GM21390 (cell line): ENCODE results near the gene COL18A1.
"Not testable (repeated sequence)": the region's sequence is repeated elsewhere in the genome, so short reads cannot be mapped to it uniquely, and the experiment has no call there.

ENCODE experiments used
- ATAC-seq: cut with Tn5 transposase; IDR thresholded peaks from one replicate; pipeline ENCODE4 v1.9.1; 2021; ENCODE audit not compliant: unreplicated experiment

Gene COL18A1

GRCh38 chr21:45514311-45515021 is 109.5 kb downstream of the COL18A1 start:
- no peak for ATAC-seq

- ATAC-seq: no peak
Observed at GRCh38 chr21:45515241-45516061, 110.5 kb downstream of the COL18A1 start.

- no peak for ATAC-seq
Observed at GRCh38 chr21:45516071-45516670, 111.2 kb downstream of the COL18A1 start.

DNA sequence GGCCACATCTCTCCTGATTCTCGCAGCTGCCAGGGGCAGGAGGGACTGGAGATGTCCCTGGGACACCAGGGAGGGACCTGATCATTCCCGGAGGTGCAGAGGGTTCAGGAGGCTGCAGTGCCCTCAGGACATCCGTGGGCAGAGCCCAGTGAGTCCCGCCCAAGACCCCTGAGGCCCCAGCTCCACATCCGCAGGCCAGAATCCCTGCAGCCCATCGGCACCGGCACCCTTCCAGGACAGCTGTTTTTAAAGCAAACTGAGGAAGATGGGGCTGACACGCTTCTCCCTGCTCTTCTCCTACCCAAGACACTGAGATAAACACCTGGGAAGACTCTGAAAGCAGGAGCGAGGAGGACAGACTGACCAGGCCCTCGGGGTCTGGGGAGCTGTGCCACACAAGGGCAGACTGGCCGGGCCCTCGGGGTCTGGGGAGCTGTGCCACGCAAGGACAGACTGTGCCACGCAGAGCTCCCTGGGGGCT is 111.7 kb downstream of the COL18A1 start:
- no peak for ATAC-seq

GRCh38 chr21:45517249-45518065 is 112.5 kb downstream of the COL18A1 start:
- no peak for ATAC-seq

DNA sequence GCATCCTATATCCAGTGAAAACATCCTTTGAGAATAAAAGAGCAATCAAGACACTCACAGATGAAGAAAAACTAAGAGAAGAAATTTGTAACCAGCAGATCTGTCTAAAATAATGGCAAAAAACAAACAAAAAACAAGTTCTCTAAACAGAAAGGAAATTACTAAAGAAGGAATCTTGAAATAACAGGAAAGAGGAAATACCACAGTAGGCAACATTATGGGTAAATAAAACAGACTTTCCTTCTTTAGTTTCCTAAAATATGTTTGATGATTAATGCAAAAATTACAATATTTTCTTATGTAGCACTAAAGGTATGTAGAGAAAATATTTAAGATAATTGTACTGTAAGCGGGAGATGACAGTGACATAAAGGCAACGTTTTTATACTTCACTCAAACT is 113.8 kb downstream of the COL18A1 start:
- ATAC-seq: no peak

GRCh38 chr21:45519182-45519581 is 114.2 kb downstream of the COL18A1 start:
- ATAC-seq: no peak

DNA sequence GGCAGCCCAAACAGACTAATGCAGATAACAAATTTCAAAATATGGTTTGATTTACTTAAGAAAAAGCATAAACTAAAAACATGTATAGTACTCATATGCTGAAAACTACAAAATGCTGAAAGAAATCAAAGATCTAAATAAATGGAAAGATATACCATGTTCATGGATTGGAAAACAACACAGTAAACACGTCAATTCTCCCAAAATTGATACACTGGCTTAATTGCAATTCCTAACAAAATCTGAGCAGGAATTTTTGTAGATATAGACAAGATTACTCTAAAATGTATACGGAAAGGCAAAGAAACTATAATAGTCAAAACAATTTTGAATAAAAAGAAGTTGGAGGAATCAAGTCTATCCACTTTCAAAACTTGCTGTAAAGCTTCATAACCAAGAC is 116.3 kb downstream of the COL18A1 start:
- no peak for ATAC-seq

DNA sequence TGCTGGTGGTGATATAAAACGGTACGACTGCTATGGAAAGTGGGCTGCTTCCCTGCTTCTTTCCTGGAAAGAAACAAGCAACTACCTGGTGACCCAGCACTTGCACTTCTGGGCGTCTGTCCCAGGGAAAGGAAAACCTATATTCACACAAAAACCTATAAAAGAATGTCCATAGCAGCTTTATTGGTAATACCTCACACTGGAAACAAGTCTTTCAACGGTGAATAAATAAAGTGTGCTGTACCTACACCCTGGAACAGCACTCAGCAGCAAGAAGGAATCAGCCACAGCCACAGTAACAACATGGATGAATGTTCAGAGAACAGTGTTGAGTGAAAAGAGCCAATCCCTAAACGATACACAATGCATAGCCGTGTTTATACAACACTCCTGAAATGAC is 117.4 kb downstream of the COL18A1 start:
- no peak for ATAC-seq

DNA sequence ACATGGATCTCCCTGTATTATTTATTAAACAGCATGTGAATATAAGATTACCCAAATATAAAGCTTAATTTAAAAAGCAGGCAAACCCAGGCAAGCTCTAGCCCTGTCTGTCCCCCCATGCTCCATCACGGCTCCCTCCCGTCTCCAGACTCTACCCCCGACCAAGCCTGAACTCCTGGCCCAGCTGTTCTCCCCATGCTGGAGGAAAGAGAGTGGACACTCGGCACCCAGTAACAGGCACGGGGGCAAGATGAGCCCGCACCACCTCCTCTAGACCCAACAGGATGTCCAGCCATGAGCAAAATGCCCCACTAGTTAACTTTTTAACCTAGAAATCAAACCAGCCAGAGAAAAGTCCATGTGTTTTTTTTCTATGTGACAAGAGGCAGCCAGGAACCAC is 118.0 kb downstream of the COL18A1 start:
- no peak for ATAC-seq

DNA sequence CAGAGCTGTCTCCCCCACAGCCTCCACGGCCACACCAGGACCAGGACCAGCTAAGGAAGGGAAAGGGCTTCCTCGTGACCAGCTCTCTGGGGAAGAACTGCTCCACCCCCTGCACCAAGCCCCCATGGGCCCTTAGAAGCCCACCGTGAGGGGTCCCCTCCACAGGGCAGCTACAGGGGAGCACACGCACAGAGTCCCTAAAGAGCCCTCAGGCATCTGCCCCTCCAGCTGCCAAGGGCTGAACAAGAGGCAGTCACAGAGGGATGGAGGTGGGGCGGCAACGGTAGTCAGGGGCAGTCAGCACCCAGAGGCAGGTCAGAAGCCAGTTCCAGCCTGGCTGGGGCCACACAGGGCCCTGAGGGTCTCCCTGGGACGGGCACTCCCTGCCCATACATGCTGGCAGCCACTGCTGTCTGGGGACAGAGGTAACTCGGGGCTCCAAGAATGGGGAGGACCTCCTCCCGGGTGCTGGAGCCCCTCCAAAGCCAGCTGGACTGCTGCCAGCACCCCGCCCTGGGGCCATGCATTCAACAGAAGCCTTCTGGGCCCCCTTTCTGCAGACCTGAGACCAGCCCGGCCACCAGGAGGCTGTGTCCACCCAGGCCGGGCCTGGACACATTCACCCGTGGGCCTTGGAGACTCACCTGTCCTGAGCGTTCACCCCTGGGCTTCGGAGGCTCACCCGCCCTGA is 118.6 kb downstream of the COL18A1 start:
- ATAC-seq: no peak

GRCh38 chr21:45524756-45525152 is 119.8 kb downstream of the COL18A1 start:
- no peak for ATAC-seq

DNA sequence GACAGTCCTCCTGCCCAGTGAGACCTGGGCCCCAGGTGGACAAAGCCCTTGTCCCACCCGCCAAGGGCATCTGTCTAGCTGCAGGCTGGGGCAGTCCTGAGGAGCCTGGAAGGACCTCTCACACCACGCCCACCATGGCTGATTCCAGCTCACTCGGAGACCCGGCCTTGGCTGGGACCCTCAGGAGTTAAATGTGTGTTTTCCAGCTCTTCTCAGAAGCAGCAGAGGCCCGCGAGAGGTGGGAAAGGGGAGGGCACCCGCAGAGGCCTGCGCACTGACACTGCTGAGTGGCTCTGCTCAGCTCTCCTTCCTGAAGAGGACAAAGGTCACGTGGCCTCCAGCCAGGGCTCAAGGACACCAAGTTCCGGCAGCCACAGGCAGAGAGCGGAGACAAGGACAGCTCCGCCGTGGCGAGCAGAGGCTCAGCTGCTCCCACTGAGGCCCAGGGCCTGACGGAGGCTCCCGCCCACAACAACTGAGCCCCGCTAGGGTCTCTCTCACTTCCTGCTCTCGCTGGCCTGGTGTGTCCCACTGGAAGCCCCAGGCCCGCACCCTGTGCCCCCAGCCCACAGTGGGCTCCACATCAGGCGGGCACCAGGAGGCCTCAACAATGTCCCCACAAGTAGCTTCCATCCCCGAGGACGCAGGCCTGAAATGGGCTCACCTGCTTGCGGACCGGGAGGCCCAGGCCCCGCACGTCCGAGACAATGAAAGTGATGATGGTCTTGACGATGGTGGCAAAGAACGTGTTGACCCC is 120.4 kb downstream of the COL18A1 start:
- no peak for ATAC-seq

DNA sequence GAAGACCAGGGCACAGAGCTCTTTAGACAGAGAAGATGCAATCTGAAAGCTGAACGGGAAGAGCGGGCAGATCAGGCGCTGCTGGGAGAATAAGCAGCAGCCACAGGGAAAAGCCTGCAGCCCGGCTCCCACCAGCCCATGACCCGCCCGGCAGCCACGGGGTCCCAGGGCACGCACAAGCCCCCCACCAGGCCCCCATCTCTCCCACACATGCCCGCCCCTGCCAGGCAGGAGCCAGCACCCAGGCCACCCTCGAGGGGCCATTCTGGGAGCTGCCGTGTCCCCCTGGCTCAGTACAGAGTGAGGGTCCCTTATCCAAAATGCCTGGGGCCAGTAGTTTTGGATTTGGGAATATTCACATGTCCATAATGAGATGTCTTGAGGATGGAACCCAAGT is 120.9 kb downstream of the COL18A1 start:
- ATAC-seq: no peak

DNA sequence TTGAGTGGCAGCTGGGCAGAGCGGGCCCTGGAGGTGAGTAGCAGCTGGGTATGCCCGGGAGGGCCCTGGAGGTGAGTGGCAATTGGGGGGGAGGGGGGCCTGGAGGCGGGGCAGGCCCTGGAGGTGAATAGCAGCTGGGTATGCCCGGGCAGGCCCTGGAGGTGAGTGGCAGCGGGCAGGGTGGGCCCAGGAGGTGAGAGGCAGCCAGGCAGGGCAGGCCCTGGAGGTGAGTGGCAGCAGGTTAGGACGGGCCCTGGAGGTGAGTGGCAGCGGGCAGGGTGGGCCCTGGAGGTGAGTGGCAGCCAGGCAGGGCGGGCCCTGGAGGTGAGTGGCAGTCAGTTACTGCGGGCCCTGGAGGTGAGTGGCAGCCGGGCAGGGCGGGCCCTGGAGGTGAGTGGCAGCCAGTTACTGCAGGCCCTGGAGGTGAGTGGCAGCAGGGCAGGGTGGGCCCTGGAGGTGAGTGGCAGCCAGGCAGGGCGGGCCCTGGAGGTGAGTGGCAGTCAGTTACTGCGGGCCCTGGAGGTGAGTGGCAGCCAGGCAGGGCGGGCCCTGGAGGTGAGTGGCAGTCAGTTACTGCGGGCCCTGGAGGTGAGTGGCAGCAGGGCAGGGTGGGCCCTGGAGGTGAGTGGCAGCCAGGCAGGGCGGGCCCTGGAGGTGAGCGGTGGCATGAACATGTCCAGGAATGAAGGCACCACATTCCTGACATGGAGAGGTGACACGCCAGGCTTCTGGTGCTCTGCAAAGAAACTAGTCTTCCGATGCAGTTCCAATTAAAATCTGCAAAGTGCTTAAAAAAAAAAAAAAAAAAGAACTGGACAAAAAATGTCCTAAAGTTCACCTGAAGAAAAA is 122.4 kb downstream of the COL18A1 start:
- not testable (repeated sequence) for ATAC-seq

GRCh38 chr21:45528028-45528705 is 123.2 kb downstream of the COL18A1 start:
- no peak for ATAC-seq

DNA sequence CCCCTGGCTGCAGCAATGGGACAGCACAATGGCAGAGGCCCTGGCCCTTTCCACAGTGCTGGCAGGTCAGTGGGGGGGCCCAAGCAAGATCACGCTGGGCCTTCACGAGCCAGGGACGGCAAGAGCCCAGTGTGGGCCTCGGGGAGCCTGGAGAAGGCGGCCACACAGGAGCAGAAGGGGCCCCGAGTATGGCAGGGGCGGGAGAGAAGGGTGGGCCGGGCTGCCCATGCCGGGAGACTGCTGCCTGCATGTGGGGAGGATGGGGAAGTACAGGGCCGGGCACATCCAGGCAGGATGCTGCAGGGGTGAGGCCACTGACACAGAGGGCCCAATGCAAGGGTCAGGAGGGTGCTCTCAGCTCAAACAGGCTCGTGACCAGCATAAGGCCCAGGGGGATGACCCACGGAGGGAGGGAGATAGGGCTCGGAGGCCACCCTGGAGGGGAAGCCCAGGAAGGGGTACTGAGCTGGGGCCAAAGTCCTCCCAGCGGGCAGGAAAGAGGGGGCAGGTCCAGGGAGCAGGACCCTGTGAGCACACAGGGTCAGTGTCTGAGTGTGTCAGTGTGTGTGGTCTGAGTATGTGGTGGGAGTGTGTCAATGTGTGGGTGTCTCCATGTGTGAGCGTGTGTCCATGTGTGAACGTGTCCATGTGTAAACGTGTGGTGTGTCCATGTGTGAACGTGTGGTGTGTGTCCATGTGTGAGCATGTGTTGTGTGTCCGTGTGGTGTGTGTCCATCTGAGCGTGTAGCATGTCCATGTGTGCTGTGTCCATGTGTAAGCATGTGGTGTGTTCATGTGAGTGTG is 124.2 kb downstream of the COL18A1 start:
- ATAC-seq: no peak
